NCI-H2107 (cell line): ENCODE results near the gene LPP.
A peak's percentile ranks its signal among the peaks of the same experiment; 100 is the strongest.

Source experiments
- DNase-seq: peaks from one replicate; lab custom pipeline; 2025; lab: John Stamatoyannopoulos, UW

Gene LPP

GRCh38 chr3:188832961-188833721 is 679.2 kb downstream of the LPP start:
- no peak for DNase-seq

GRCh38 chr3:188834349-188834748 is 680.4 kb downstream of the LPP start:
- DNase-seq: no peak

- DNase-seq: no peak
Measured at GRCh38 chr3:188839187-188839695, 685.3 kb downstream of the LPP start.

GRCh38 chr3:188840290-188840689 is 686.3 kb downstream of the LPP start:
- no peak for DNase-seq

GRCh38 chr3:188841906-188842305 is 687.9 kb downstream of the LPP start:
- DNase-seq: no peak

GRCh38 chr3:188842639-188843038 is 688.7 kb downstream of the LPP start:
- no peak for DNase-seq

GRCh38 chr3:188844096-188844495 is 690.1 kb downstream of the LPP start:
- DNase-seq: no peak

- no peak for DNase-seq
Measured at GRCh38 chr3:188845514-188845913, 691.6 kb downstream of the LPP start.

GRCh38 chr3:188848947-188849346 is 695.0 kb downstream of the LPP start:
- no peak for DNase-seq

- DNase-seq: no peak
Measured at GRCh38 chr3:188853856-188854771, 700.2 kb downstream of the LPP start.

- DNase-seq: no peak
Measured at GRCh38 chr3:188854772-188855149, 700.8 kb downstream of the LPP start.

GRCh38 chr3:188855675-188856074 is 701.7 kb downstream of the LPP start:
- no peak for DNase-seq

- no peak for DNase-seq
Measured at GRCh38 chr3:188860147-188860546, 706.2 kb downstream of the LPP start.

- no peak for DNase-seq
Measured at GRCh38 chr3:188861842-188862744, 708.1 kb downstream of the LPP start.

- no peak for DNase-seq
Measured at GRCh38 chr3:188863999-188864406, 710.0 kb downstream of the LPP start.

- DNase-seq: no peak
Measured at GRCh38 chr3:188867691-188868265, 713.8 kb downstream of the LPP start.

GRCh38 chr3:188868803-188869202 is 714.8 kb downstream of the LPP start:
- peak; percentile 22 for DNase-seq

GRCh38 chr3:188869628-188870027 is 715.7 kb downstream of the LPP start:
- no peak for DNase-seq

GRCh38 chr3:188870431-188870830 is 716.5 kb downstream of the LPP start:
- no peak for DNase-seq

- DNase-seq: no peak
Measured at GRCh38 chr3:188874576-188874975, 720.6 kb downstream of the LPP start.

- no peak for DNase-seq
Measured at GRCh38 chr3:188875413-188875812, 721.5 kb downstream of the LPP start.

- DNase-seq: no peak
Measured at GRCh38 chr3:188876370-188876769, 722.4 kb downstream of the LPP start.
